Adrenal gland (tissue), 5 donors: ENCODE results near the gene GMFB.

Experiments used
- POLR2A ChIP-seq, 2 donors: fragments of 450-650 bp; IDR thresholded peaks; one replicate each; pipeline ENCODE4 v1.6.1; 2017; ENCODE audit warnings: antibody characterized with exemption in 2 of 2, mild to moderate bottlenecking in 2 of 2, moderate library complexity in 1 of 2
- TF ChIP-seq, protein P1 (sequence below), 6 experiments: fragments of 450-650 bp in 4 of 6; fragments of 200-600 bp in 2 of 6; sonication (generic) in 1 of 6; IDR thresholded peaks; 1 replicate in 5 of 6; 2 replicates in 1 of 6; pipeline versions ENCODE4 v1.5.1 to v1.8.0; 2016 to 2021; ENCODE audit warnings: antibody characterized with exemption in 6 of 6, mild to moderate bottlenecking in 2 of 6, moderate library complexity in 1 of 6
- donor health status: DM: no; HTN: no; CAD: no.

DNA sequence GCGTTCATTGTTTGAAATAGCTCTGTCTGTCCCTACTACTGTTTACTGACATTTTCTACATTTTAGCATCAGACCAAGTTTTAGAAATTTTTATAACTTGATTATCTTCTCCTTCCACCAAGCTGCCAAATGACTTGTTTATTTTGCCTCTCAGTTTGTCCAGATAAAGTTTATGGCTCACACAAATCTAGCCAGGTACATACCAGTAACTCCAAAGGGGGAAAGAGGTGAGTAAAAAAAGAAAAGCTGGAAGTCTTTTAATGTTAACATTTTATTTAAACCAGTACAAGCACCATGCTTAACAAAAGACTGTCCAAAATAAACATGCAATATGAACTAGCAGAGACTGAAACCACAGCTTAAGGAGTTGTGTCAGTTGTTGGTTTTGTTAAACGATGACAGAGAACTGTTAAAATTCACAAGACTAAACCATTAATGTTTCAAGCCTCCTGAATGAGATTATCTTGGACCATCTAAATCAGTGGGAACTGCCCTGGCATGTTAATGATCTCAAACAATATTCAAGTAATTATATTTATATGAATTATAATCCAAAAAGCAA is 14.5 kb downstream of the GMFB start:
- TF ChIP-seq, protein P1, sequence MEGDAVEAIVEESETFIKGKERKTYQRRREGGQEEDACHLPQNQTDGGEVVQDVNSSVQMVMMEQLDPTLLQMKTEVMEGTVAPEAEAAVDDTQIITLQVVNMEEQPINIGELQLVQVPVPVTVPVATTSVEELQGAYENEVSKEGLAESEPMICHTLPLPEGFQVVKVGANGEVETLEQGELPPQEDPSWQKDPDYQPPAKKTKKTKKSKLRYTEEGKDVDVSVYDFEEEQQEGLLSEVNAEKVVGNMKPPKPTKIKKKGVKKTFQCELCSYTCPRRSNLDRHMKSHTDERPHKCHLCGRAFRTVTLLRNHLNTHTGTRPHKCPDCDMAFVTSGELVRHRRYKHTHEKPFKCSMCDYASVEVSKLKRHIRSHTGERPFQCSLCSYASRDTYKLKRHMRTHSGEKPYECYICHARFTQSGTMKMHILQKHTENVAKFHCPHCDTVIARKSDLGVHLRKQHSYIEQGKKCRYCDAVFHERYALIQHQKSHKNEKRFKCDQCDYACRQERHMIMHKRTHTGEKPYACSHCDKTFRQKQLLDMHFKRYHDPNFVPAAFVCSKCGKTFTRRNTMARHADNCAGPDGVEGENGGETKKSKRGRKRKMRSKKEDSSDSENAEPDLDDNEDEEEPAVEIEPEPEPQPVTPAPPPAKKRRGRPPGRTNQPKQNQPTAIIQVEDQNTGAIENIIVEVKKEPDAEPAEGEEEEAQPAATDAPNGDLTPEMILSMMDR (IDR thresholded peaks at IDR 0.05): no peak
- no peak for TF ChIP-seq POLR2A (IDR thresholded peaks at IDR 0.05)
